Measurements from ENCODE around the gene CDCA7. TPM values are rescaled to one million over a fixed set of nuclear protein-coding genes. Genes with fewer than 3 reads are reported as not detected.
A peak's percentile ranks its signal among the peaks of the same experiment; 100 is the strongest.
"Not testable (repeated sequence)": the region's sequence is repeated elsewhere in the genome, so short reads cannot be mapped to it uniquely, and the experiment has no call there.

CDCA7 gene
- total RNA-seq = 34.7 and 55.4 TPM in 2 replicates

DNA sequence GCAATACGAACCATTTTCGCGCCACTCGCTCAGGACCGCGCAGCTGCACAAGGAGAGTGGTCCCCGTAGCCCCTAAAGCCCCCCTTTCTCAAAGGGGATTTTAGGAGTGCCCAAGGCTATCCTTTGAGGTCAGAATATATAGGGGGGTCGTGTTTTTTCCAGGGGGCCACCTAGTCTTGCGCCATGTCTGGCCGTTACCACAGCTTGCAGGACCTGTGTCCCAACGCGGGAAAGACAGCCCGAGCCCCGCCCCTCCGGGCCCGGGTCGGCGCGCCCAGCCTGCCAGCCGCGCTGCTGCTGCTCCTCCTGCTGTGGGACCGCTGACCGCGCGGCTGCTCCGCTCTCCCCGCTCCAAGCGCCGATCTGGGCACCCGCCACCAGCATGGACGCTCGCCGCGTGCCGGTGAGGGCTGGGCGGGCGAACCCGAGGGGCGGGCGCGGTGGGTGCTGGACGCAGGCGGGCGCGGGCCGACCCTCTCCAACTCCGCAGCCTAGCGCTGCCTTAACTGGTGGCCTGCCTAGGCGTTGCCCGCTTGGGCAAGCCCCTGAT is at the start of gene CDCA7:
TSS of gene CDCA7 (plus strand) at position 291 of the 550 bp plus-strand sequence. CDS start at position 383, 92 bp downstream.
- DNase-seq (ENCODE audit: low read depth) = no peak

DNA sequence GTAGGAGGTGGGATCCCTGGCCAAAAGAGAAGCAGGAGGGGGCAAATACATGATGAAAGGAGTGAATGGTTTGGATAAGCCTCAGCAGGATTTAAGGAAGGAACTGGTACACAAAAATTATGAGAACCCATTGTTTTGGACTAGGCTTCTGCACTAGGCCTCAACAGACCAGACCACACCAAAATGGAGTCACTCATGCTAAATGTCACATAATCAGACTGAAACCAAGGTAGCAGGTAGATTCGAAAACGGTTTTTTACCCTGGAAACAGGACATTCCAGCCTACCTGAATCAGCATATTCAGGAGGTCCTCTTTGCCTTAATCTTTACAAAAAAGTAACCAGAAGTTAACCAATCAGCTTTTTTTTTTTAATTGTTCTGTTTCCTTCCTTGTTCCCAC is 49.4 kb upstream of the CDCA7 start:
- no peak for DNase-seq (ENCODE audit: low read depth)
- TF ChIP-seq, protein P1, sequence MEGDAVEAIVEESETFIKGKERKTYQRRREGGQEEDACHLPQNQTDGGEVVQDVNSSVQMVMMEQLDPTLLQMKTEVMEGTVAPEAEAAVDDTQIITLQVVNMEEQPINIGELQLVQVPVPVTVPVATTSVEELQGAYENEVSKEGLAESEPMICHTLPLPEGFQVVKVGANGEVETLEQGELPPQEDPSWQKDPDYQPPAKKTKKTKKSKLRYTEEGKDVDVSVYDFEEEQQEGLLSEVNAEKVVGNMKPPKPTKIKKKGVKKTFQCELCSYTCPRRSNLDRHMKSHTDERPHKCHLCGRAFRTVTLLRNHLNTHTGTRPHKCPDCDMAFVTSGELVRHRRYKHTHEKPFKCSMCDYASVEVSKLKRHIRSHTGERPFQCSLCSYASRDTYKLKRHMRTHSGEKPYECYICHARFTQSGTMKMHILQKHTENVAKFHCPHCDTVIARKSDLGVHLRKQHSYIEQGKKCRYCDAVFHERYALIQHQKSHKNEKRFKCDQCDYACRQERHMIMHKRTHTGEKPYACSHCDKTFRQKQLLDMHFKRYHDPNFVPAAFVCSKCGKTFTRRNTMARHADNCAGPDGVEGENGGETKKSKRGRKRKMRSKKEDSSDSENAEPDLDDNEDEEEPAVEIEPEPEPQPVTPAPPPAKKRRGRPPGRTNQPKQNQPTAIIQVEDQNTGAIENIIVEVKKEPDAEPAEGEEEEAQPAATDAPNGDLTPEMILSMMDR (conservative IDR thresholded peaks at IDR 0.05; ENCODE audit: low read depth, low read length) = no peak
- no peak overlapping the region for H3K4me3 ChIP-seq (ENCODE audit: low read depth, low read length)

More for the DNA sequence above, at the start of gene CDCA7:
- TF ChIP-seq, protein P1 (conservative IDR thresholded peaks at IDR 0.05; ENCODE audit: low read depth, low read length) = no peak
- H3K4me3 ChIP-seq (ENCODE audit: low read depth, low read length) = peak within 1 kb of the TSS; percentile 95

DNA sequence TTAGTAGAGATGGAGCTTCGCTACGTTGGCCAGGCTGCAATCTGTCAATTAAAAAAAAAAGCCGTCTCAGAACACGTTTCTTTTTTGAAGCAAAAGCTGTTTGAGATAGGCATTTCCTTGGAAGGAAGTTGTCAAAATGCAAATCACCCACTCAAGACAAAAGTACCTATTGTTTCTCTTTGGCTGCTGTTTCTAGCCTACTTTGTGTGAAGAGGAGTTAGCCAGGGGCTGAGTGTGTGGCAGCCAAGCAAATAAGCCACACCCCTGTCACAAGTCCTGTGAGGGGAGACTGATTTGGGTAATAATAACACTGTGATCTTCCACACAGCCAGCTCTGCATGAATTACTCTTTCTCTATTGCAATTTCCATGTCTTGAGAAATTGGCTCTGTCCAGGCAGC is 47.4 kb upstream of the CDCA7 start:
- DNase-seq (ENCODE audit: low read depth) = no peak
- TF ChIP-seq, protein P1 (conservative IDR thresholded peaks at IDR 0.05; ENCODE audit: low read depth, low read length) = no peak
- no peak overlapping the region for H3K4me3 ChIP-seq (ENCODE audit: low read depth, low read length)

DNA sequence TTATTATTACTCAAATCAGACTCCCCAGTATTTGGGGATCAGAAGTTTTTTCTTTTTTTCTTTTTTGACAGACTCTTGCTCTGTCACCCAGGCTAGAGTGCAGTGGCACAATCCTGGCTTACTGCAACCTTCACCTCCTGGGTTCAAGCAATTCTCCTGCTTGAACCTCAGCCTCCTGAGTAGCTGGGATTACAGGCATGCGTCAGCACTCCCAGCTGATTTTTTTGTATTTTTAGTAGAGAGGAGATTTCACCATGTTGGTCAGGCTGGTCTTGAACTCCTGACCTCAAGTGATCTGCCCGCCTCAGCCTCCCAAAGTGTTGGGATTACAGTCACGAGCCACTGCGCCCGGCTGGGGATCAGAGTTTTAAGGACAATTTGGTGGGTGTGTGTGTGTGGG is 45.3 kb upstream of the CDCA7 start:
- not testable (repeated sequence) for DNase-seq (ENCODE audit: low read depth); H3K4me3 ChIP-seq (ENCODE audit: low read depth, low read length)

DNA sequence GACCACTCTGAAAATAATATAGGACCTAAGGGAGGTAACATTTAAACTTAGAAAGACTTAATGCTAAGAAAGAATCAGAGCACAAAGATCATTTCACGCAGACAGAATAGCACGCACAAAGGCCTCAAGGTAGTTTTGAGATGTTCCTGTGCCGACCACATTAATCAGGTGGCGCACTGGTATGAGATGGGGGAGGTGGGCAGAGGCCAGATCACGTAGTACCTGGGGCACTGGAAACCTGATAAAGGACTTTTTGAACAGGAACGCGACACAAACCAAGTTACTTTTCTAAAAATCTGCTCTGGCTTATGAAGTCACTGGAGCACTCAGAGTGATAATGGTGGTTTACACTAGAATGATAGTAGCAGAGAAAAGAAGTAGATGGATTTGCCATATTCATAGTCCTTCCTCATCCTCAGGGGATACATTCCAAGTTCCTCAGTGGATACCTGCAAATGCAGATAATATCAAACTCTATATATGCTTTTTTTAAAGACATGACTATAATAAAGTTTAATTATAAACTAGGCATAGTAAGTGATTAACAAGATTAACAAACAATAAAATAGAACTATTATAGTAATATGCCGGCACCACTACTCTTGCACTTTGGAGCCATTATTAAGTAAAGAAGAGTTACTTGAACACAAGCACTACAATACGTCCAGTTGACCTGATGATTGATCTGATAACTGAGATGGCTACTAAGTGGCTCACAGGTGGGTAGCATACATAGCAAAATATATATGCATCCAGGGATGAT is 42.6 kb upstream of the CDCA7 start:
- TF ChIP-seq, protein P1 (conservative IDR thresholded peaks at IDR 0.05; ENCODE audit: low read depth, low read length) = no peak
- no peak overlapping the region for H3K4me3 ChIP-seq (ENCODE audit: low read depth, low read length)
- no peak for DNase-seq (ENCODE audit: low read depth)

DNA sequence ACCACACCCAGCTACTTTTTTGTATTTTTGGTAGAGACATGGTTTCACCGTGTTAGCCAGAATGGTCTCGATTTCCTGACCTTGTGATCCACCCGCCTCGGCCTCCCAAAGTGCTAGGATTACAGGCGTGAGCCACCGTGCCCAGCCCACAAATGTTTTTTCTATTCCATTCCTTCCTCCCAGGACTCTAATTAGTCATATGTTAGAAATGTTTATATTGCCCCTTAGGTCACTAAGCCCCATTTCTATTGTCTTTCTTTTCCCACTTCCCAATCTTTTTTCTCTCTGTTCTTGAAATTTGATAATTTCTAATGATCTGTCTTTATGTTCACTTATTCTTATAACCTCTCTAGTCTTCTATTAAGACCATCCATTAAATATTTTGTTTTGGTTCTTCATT is 31.3 kb upstream of the CDCA7 start:
- TF ChIP-seq, protein P1 (conservative IDR thresholded peaks at IDR 0.05; ENCODE audit: low read depth, low read length) = no peak
- no peak overlapping the region for H3K4me3 ChIP-seq (ENCODE audit: low read depth, low read length)
- DNase-seq (ENCODE audit: low read depth) = no peak

DNA sequence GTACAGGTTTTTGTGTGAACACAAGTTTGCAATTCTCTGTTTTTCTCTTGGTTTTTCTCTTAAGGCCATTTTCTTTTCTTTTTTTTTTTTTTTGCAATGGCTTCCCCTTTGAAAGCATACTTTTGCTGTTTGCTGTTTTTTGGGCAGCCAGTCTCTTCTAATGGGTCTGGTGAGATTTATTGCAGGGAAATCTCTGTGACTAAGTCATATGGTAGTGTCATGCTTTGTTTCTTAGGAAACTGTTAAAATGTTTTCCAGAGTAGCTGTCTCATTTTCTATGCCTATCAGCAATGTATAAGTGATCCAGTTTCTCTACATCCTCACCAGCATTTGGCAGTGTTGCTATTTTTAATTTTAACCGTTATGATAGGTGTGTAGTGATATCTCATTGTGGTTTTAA is 27.9 kb upstream of the CDCA7 start:
- H3K4me3 ChIP-seq (ENCODE audit: low read depth, low read length) = no peak overlapping the region
- no peak for DNase-seq (ENCODE audit: low read depth)
- TF ChIP-seq, protein P1 (conservative IDR thresholded peaks at IDR 0.05; ENCODE audit: low read depth, low read length) = no peak

Data from epithelial cell of proximal tubule (primary cell).